Measurements from ENCODE around the gene PLD3. TPM values are rescaled to one million over a fixed set of nuclear protein-coding genes. Genes with fewer than 3 reads are reported as not detected.
A peak's percentile ranks its signal among the peaks of the same experiment; 100 is the strongest.

The PLD3 gene
- total RNA-seq, 2 donors from 2014 or later: 328 to 639 TPM

GRCh38 chr19:40321566-40322270, 26.8 kb upstream of the PLD3 start:
- WGBS: 93% methylated on average over 12 of the region's 27 CpGs
- DNase-seq (ENCODE audit: low spot score): no peak
- H3K27me3 ChIP-seq (replicated peaks; ENCODE audit: insufficient read depth): no peaks in the 10 kb centered on the region
- H3K27ac ChIP-seq: no peak overlapping the region
- intact Hi-C loops (cut with DNase I): no loop called here
- TF ChIP-seq POLR2AphosphoS5 (IDR thresholded peaks at IDR 0.05): no peak
- no peak for TF ChIP-seq CTCF (IDR thresholded peaks at IDR 0.05)
- TF ChIP-seq POLR2A (IDR thresholded peaks at IDR 0.05): no peak
- H3K36me3 ChIP-seq: peaks cover 18 to 43% of the 10 kb centered on the region in 2 donors
- H3K4me1 ChIP-seq (replicated peaks): no peaks in the 10 kb centered on the region
- H3K9me3 ChIP-seq: no peaks in the 10 kb centered on the region
- H3K4me3 ChIP-seq: no peak overlapping the region

- Histone ChIP-seq H3K9me3 (no peaks in the 10 kb centered on the region), H3K4me1 (replicated peaks) (no peaks in the 10 kb centered on the region), H3K36me3 (peaks cover 18 to 43% of the 10 kb centered on the region in 2 donors), H3K27me3 (replicated peaks; ENCODE audit: insufficient read depth) (no peaks in the 10 kb centered on the region), H3K27ac (no peak overlapping the region), H3K4me3 (no peak overlapping the region)
- TF ChIP-seq POLR2A (IDR thresholded peaks at IDR 0.05) (no peak), CTCF (IDR thresholded peaks at IDR 0.05) (no peak), POLR2AphosphoS5 (IDR thresholded peaks at IDR 0.05) (no peak)
- intact Hi-C loops (cut with DNase I): no loop called here
- 96% methylated on average over 7 of the region's 7 CpGs for WGBS
- DNase-seq (ENCODE audit: low spot score): no peak
These were observed 26.3 kb upstream of the PLD3 start for GRCh38 chr19:40322271-40322610.

- Histone ChIP-seq H3K4me1 (replicated peaks) (no peaks in the 10 kb centered on the region), H3K9me3 (no peaks in the 10 kb centered on the region), H3K27me3 (replicated peaks; ENCODE audit: insufficient read depth) (no peaks in the 10 kb centered on the region), H3K36me3 (peaks cover 20 to 46% of the 10 kb centered on the region in 2 donors), H3K4me3 (no peak overlapping the region), H3K27ac (peak overlapping the region; percentile 54 to 56)
- no peak for DNase-seq (ENCODE audit: low spot score)
- TF ChIP-seq POLR2A (IDR thresholded peaks at IDR 0.05) (no peak), POLR2AphosphoS5 (IDR thresholded peaks at IDR 0.05) (no peak), CTCF (IDR thresholded peaks at IDR 0.05) (no peak)
- 93% methylated on average over 12 of the region's 15 CpGs for WGBS
- intact Hi-C loops (cut with DNase I): no loop called here
These were observed 25.4 kb upstream of the PLD3 start for GRCh38 chr19:40322951-40323615.

- Histone ChIP-seq H3K9me3 (no peaks in the 10 kb centered on the region), H3K4me3 (no peak overlapping the region), H3K27ac (peak overlapping the region; percentile 54 to 56), H3K4me1 (replicated peaks) (no peaks in the 10 kb centered on the region), H3K27me3 (replicated peaks; ENCODE audit: insufficient read depth) (no peaks in the 10 kb centered on the region), H3K36me3 (peaks cover 22 to 46% of the 10 kb centered on the region in 2 donors)
- peak; percentile 40 for TF ChIP-seq POLR2AphosphoS5 (IDR thresholded peaks at IDR 0.05)
- no peak for TF ChIP-seq CTCF (IDR thresholded peaks at IDR 0.05)
- peak; percentile 39 for DNase-seq (ENCODE audit: low spot score)
- 52% methylated on average over 13 of the region's 13 CpGs for WGBS
- intact Hi-C loops (cut with DNase I): no loop called here
These were observed 24.8 kb upstream of the PLD3 start for GRCh38 chr19:40323705-40324104.

GRCh38 chr19:40326201-40326600, 22.3 kb upstream of the PLD3 start:
- H3K36me3 ChIP-seq: peaks cover 22 to 46% of the 10 kb centered on the region in 2 donors
- intact Hi-C loops (cut with DNase I): no loop called here
- TF ChIP-seq POLR2AphosphoS5 (IDR thresholded peaks at IDR 0.05) (no peak), POLR2A (IDR thresholded peaks at IDR 0.05) (no peak), CTCF (IDR thresholded peaks at IDR 0.05) (no peak)

More at GRCh38 chr19:40326201-40326600, 22.3 kb upstream of the PLD3 start:
- Histone ChIP-seq H3K27me3 (replicated peaks; ENCODE audit: insufficient read depth) (no peaks in the 10 kb centered on the region), H3K9me3 (no peaks in the 10 kb centered on the region), H3K4me1 (replicated peaks) (no peaks in the 10 kb centered on the region), H3K4me3 (no peak overlapping the region), H3K27ac (no peak overlapping the region)
- 92% methylated on average over 14 of the region's 14 CpGs for WGBS
- no peak for DNase-seq (ENCODE audit: low spot score)
